Naive thymus-derived CD8-positive, alpha-beta T cell (primary cell): Measurements from ENCODE around the gene GPR135. TPM values are rescaled to one million over a fixed set of nuclear protein-coding genes. Genes with fewer than 3 reads are reported as not detected.

Experiments
- ATAC-seq, 2 donors: fragments of 150-1000 bp; cut with Tn5 transposase in 1 of 2; sonication (Bioruptor Pico), chemical (Tn5 transposase) in 1 of 2; 1 replicate in 1 of 2; 2 replicates in 1 of 2; pipeline ENCODE4 v1.10.0; 2021; ENCODE audit warnings: mild to moderate bottlenecking in 2 of 2, moderate library complexity in 2 of 2
- POLR2A ChIA-PET: fragments of 350-600 bp; sonication (Branson Sonifier 250); formaldehyde crosslinking; loops from one replicate; lab custom pipeline; 2021; ENCODE audit warnings: antibody characterized with exemption; lab: Charles Lee
- DNase-seq, 10 donors: peaks; one replicate each; pipeline versions ENCODE4 v3.0.0 to v3.0.0-alpha.2; 2020 to 2022
- H3K27ac Mint-ChIP-seq, 10 donors: one replicate each; pipeline ENCODE4 v1.8.0; 2020 to 2022; ENCODE audit warnings: mild to moderate bottlenecking in 10 of 10, mixed read lengths in 10 of 10, moderate library complexity in 4 of 10, inconsistent platforms in 1 of 10
- H3K27me3 Mint-ChIP-seq, 5 donors: one replicate each; pipeline ENCODE4 v1.8.0; 2021 to 2022; ENCODE audit warnings: mixed read lengths in 5 of 5
- H3K36me3 Mint-ChIP-seq, 3 donors: one replicate each; pipeline ENCODE4 v1.8.0; 2020 to 2022; ENCODE audit warnings: mixed read lengths in 3 of 3, mild to moderate bottlenecking in 2 of 3, inconsistent platforms in 1 of 3
- H3K4me1 Mint-ChIP-seq, 4 donors: one replicate each; pipeline ENCODE4 v1.8.0; 2021 to 2022; ENCODE audit warnings: mixed read lengths in 4 of 4
- H3K4me3 Mint-ChIP-seq, 10 donors: one replicate each; pipeline ENCODE4 v1.8.0; 2020 to 2022; ENCODE audit warnings: mild to moderate bottlenecking in 10 of 10, mixed read lengths in 10 of 10, moderate library complexity in 6 of 10, inconsistent platforms in 1 of 10
- H3K9me3 Mint-ChIP-seq, 9 donors: one replicate each; pipeline ENCODE4 v1.8.0; 2020 to 2022; ENCODE audit warnings: mixed read lengths in 9 of 9, mild to moderate bottlenecking in 3 of 9, inconsistent platforms in 1 of 9, moderate library complexity in 1 of 9
- polyA plus RNA-seq, 3 donors: library from polyadenylated mRNA; unstranded; fragments of 300-500 nt; fragmentation: Illumina TruSeq; gene quantifications; one replicate each; pipeline ENCODE4 v1.2.3, GENCODE V29; 2021
- total RNA-seq, 8 experiments: library from RNA in 2 of 8; stranded (reverse) in 2 of 8; gene quantifications; one replicate each; pipeline ENCODE4 v1.2.3 and lab custom pipeline; 2021 to 2026

GPR135 gene, protein sequence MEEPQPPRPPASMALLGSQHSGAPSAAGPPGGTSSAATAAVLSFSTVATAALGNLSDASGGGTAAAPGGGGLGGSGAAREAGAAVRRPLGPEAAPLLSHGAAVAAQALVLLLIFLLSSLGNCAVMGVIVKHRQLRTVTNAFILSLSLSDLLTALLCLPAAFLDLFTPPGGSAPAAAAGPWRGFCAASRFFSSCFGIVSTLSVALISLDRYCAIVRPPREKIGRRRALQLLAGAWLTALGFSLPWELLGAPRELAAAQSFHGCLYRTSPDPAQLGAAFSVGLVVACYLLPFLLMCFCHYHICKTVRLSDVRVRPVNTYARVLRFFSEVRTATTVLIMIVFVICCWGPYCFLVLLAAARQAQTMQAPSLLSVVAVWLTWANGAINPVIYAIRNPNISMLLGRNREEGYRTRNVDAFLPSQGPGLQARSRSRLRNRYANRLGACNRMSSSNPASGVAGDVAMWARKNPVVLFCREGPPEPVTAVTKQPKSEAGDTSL
- 1 to 10 TPM; 1.7 to 2.0 TPM for total RNA-seq
- under 1 TPM in 1 of 3 donors, not detected in 2; 0.16 TPM for polyA plus RNA-seq
- 1.3 to 3.4 (median 2.7) reads per million in 6 experiments for total RNA-seq (lab: John Stamatoyannopoulos, UW)

DNA sequence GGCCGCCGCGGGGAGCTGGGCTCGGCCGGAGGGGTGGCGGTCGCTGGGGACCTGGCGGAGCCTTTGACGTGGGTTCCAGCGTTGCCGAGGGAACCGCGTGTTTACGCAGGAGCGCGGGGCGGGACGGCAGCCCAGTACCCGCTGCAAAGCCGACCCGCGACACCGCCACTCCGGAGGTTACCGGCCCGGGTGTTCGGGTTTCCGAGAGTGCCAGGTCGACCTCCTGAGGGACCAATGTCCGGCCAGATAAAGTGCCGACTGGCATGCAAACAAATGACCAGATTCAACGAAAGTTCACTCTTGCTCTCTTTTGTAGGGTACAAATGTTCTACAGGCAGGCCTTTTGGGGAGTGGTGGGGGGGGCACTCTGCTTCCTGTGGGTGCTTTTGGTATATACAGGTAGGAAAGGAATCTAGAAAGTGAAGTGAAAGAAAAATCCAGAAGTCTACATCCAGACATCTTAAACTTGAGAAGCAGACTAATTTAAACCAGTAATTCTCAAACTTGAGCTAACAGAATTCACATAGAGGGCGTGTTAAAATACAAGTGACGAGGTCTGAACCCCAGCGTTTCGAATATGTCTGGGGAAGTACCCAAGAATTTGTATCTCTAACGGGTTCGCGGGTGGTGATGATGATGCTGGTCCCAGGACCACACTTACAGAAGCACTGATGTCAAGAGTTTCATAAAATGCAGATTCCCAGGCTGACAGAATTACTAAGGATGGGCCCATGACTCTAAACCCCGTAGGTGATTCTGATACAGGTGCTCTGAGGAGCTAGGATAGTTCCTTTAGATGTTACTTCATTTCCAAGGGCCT, at the start of gene GPR135:
TSS of gene GPR135 (minus strand) at position 65 of the 820 bp plus-strand sequence. CDS start 154 bp downstream, outside the sequence.
- Mint-ChIP-seq H3K27ac (peak within 1 kb of the TSS; percentile 55 to 94 (median 83)), H3K27me3 (peaks cover 0 to 4% (median 0%) of the 10 kb centered on the region in 5 donors), H3K4me3 (peak within 1 kb of the TSS; percentile 82 to 94 (median 92)), H3K36me3 (no peaks in the 10 kb centered on the region), H3K9me3 (no peaks in the 10 kb centered on the region), H3K4me1 (peaks cover 6 to 14% (median 10%) of the 10 kb centered on the region in 4 donors)
- DNase-seq = peak in 9 of 10 donors; percentile 11 to 71 (median 48)
- POLR2A ChIA-PET = interaction anchor here (0.8 to 3.1 kb wide), 2 partner anchors 18 to 784 kb away, joined by 3 to 20 read pairs; partner anchors contain the start of genes JKAMP, L3HYPDH and PPM1A
- peak; percentile 58 to 64 for ATAC-seq

DNA sequence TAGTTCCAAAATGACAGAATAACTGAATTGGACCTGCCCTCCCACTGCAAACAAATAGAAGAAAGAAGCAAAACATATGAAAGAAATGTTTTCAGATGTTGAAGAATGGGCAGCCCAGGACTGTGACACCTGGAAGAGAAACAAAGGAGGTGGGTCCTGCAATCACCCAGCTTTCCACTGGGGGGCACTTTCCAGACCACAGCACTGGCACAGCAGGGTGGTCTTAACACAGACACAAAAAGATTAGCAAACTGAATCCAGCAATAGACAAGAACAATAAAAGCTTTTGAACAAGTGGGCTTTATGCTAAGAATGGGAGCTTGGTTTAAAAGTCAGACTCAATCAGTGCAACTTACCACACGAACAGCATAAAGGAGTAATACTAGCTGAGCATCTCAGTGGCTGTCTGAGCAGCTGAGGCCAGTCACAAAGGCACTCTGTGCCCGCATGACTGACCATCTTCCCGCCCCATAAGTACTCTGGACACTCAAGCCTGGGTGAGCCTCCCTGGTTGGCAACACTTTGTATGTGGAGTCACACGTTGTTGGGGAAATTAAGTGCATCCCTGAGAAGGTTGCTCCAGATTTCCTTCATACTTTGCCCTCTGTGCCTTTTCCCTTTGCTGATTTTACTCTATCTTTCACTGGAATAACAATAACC, 46.9 kb upstream of the GPR135 start:
- ATAC-seq (peak in 1 of 2 donors; percentile 42), DNase-seq (peak in 1 of 10 donors; percentile 12)
- H3K27ac Mint-ChIP-seq = no peak overlapping the region

DNA sequence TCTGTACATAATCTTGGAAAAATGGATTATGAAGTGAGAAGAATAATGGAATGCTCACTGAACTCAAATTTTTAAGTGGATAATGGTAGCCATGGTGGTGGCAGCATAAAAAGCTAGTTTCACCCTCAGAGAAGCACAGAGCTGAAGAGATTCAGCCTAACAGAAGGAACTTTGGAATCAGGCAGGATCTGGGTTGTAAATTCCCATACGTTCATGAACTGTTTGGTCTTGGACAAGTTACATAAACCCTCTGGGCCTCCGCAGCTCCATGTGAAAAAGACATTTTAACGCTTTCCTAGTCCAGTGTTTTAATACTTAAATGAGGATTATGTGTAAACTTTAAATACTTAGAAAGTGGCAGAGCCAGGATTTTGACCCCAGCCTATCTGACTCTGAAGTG, 45.8 kb upstream of the GPR135 start:
- POLR2A ChIA-PET = no interaction called here
- Mint-ChIP-seq H3K9me3 (peaks cover 0 to 1% (median 0%) of the 10 kb centered on the region in 9 donors), H3K36me3 (peaks cover 0 to 2% (median 0%) of the 10 kb centered on the region in 3 donors), H3K27ac (peak overlapping the region in 1 of 10 donors; percentile 44), H3K4me1 (peaks cover 0 to 2% (median 0%) of the 10 kb centered on the region in 4 donors), H3K27me3 (peaks cover 6 to 41% (median 12%) of the 10 kb centered on the region in 5 donors), H3K4me3 (no peak overlapping the region)
- no peak for DNase-seq
- ATAC-seq = no peak

More for the DNA sequence above, 46.9 kb upstream of the GPR135 start:
- POLR2A ChIA-PET = interaction anchor here (0.6 kb wide), 1 partner anchor 1742 kb away, joined by 3 read pairs; no protein-coding TSS in a partner anchor
- no peak overlapping the region for H3K4me3 Mint-ChIP-seq
- H3K27me3 Mint-ChIP-seq = peaks cover 6 to 47% (median 17%) of the 10 kb centered on the region in 5 donors
- H3K9me3 Mint-ChIP-seq = peaks cover 0 to 5% (median 0%) of the 10 kb centered on the region in 9 donors
- H3K4me1 Mint-ChIP-seq = peaks cover 0 to 2% (median 0%) of the 10 kb centered on the region in 4 donors
- H3K36me3 Mint-ChIP-seq = peaks cover 0 to 2% (median 0%) of the 10 kb centered on the region in 3 donors

DNA sequence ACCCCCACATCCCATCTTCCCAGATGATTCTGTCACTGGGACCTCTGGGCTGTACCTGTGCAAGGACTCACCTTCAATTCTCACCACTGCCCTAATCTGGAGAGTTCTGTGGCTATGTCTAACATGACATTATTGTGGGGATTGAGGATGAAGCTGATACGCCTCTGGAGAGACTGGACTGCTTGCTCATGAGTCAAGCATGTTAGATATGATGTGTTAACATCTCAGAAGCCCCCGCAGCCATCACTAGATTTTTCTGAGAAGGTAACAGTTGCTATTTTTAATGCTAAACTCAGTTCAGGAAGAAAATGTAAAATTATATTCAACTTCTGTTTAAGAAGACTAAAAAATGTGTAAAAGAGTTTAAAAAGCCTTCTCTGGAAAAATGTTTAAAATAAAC, 44.8 kb upstream of the GPR135 start:
- DNase-seq = no peak
- H3K9me3 Mint-ChIP-seq = peaks cover 0 to 1% (median 0%) of the 10 kb centered on the region in 9 donors
- ATAC-seq = no peak
- peak overlapping the region in 1 of 10 donors; percentile 10 for H3K27ac Mint-ChIP-seq
- H3K4me3 Mint-ChIP-seq = no peak overlapping the region
- H3K36me3 Mint-ChIP-seq = peaks cover 0 to 2% (median 0%) of the 10 kb centered on the region in 3 donors
- POLR2A ChIA-PET = no interaction called here
- peaks cover 6 to 37% (median 9%) of the 10 kb centered on the region in 5 donors for H3K27me3 Mint-ChIP-seq
- peaks cover 0 to 2% (median under 1%) of the 10 kb centered on the region in 4 donors for H3K4me1 Mint-ChIP-seq

DNA sequence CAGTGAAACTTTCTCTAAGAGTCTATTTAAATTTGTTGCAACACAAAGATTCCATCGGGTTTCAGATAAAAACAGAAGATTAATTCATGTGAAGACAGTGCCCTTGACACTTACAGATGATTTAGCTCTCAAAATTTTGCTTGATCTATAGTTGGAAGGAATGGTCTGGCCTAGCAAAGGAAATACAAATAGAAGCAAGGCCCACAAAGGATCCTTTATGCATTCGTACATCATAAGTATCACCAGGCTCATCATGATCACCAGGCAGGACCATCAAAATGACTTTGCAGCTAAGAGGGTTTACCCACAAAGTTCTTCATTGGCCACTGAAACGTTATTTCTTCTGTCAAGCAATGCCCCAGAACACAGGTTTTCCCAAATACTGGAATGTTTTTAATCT, 43.9 kb upstream of the GPR135 start:
- POLR2A ChIA-PET = no interaction called here
- H3K36me3 Mint-ChIP-seq = peaks cover 0 to 5% (median 2%) of the 10 kb centered on the region in 3 donors
- no peak overlapping the region for H3K4me3 Mint-ChIP-seq
- no peak for ATAC-seq
- peaks cover 0 to 1% (median 0%) of the 10 kb centered on the region in 9 donors for H3K9me3 Mint-ChIP-seq
- H3K27ac Mint-ChIP-seq = no peak overlapping the region
- peaks cover 1 to 10% (median 7%) of the 10 kb centered on the region in 4 donors for H3K4me1 Mint-ChIP-seq
- DNase-seq = no peak
- peaks cover 6 to 30% (median 9%) of the 10 kb centered on the region in 5 donors for H3K27me3 Mint-ChIP-seq

DNA sequence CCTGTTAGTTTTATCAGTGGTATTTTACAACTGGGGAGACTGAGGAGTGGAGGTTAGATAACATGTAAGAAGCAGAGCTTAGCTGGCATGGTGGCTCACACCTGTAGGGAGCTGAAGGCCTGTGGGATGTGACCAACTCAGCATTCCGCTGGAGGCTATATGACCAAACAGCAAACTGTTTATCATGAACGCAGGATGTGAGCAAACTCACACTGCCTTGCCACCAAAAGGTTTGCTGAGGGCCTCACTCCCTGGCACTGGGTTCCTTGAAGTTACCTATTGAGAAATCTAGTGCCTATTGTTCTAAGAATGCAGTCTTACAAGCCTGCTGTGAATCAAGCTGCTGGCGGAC, 42.5 kb upstream of the GPR135 start:
- ATAC-seq (no peak), DNase-seq (no peak)
- Mint-ChIP-seq H3K27ac (peak overlapping the region in 3 of 10 donors; percentile 27 to 47 (median 30)), H3K27me3 (peaks cover 2 to 21% (median 9%) of the 10 kb centered on the region in 5 donors), H3K36me3 (peaks cover 0 to 9% (median 0%) of the 10 kb centered on the region in 3 donors), H3K4me3 (no peak overlapping the region), H3K9me3 (peaks cover 0 to 1% (median 0%) of the 10 kb centered on the region in 9 donors), H3K4me1 (peaks cover 1 to 11% (median 8%) of the 10 kb centered on the region in 4 donors)
- POLR2A ChIA-PET = interaction anchor here (0.6 kb wide), 1 partner anchor 657 kb away, joined by 3 read pairs; the partner anchor contains the start of gene DHRS7

DNA sequence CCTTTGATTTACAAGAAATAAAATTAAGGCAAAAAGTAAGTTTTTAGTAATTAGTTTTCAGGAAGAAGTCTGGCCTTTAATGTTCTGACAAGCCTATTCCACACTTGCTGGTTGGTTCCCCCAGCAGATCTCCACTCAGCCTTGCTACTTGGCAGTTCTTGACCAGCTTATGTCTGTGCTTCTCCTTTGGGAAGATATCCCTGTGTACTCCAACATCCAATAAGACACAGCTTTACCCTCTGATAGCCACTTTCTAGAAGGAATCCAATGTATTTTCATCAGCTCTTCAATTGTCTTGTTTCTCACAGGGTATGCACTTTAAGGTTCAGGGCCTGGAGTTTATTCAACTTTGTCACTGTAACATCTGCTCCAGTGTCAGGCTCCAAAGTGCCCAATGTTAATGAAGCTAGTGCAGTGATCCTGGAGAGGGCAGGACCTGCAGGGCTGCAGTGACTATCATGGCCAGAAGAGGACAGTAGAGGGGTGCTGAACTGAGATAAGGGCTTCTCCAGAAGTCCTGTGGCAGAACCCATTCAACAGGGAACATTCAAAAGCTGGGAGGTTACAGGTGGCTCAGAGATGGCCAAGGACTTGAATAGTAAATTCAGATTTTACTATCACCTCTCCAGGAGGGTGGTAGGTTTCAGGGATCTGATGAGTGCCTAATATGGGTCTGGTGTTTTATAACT, 42.0 kb upstream of the GPR135 start:
- no peak overlapping the region for H3K4me3 Mint-ChIP-seq
- POLR2A ChIA-PET = interaction anchor here (0.6 kb wide), 1 partner anchor 658 kb away, joined by 3 read pairs; the partner anchor contains the start of gene DHRS7
- peak; percentile 8 to 66 (median 28) for DNase-seq
- peak overlapping the region in 3 of 10 donors; percentile 27 to 47 (median 30) for H3K27ac Mint-ChIP-seq
- peaks cover 1 to 11% (median 8%) of the 10 kb centered on the region in 4 donors for H3K4me1 Mint-ChIP-seq
- peak; percentile 65 to 77 for ATAC-seq
- H3K27me3 Mint-ChIP-seq = peaks cover 1 to 19% (median 9%) of the 10 kb centered on the region in 5 donors
- H3K36me3 Mint-ChIP-seq = peaks cover 0 to 13% (median 0%) of the 10 kb centered on the region in 3 donors
- H3K9me3 Mint-ChIP-seq = peaks cover 0 to 1% (median 0%) of the 10 kb centered on the region in 9 donors

DNA sequence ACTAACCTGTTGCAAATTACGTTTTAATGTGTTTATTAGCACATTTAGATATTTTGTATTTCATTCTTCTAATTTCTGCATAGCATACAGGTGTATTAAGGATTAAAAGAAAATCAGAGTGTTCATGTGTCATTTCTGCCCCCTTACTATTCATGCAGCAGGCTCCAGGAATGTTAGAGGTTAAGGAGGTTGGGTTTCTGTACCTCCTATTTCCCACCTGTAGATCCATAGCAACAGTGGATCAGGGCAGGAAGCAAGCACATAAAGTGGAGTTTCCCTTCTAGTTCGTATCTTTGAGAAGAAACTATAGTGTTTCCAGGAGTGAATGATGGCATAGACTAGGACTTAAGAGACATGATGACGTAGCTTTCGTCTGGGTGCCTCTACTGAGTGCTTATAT, 38.1 kb upstream of the GPR135 start:
- Mint-ChIP-seq H3K4me3 (no peak overlapping the region), H3K4me1 (peaks cover 1 to 14% (median 11%) of the 10 kb centered on the region in 4 donors), H3K27ac (no peak overlapping the region), H3K27me3 (peaks cover 0 to 1% (median 0%) of the 10 kb centered on the region in 5 donors), H3K9me3 (no peaks in the 10 kb centered on the region), H3K36me3 (peaks cover 0 to 39% (median 5%) of the 10 kb centered on the region in 3 donors)
- ATAC-seq (no peak), DNase-seq (no peak)
- POLR2A ChIA-PET = interaction anchor here (0.8 to 0.9 kb wide), 2 partner anchors 16 to 19 kb away, joined by 3 to 4 read pairs; partner anchors contain the start of genes JKAMP and L3HYPDH

DNA sequence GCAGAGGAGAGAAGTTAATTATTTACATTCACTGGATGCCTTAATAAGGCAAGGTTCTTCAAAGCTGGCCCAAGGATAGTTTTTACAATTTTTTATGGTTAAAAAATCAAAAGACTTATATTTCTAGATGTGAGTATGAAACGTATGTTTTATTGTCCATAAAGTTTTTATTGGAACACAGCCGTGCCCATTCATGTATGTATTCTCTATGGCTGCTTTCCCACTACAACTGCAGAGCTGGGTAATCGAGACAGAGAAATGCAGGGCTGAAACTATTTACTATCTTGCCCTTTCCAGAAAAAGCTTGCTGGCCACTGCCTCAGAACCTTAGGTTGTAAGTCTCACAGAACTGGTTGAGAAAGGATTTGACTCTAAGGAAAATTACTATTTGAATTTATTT, 35.6 kb upstream of the GPR135 start:
- no peak for DNase-seq
- POLR2A ChIA-PET = no interaction called here
- no peak for ATAC-seq
- Mint-ChIP-seq H3K36me3 (peaks cover 0 to 53% (median 7%) of the 10 kb centered on the region in 3 donors), H3K27me3 (no peaks in the 10 kb centered on the region), H3K4me1 (peaks cover 5 to 20% (median 17%) of the 10 kb centered on the region in 4 donors), H3K9me3 (no peaks in the 10 kb centered on the region), H3K27ac (peak overlapping the region in 1 of 10 donors; percentile 12), H3K4me3 (no peak overlapping the region)

DNA sequence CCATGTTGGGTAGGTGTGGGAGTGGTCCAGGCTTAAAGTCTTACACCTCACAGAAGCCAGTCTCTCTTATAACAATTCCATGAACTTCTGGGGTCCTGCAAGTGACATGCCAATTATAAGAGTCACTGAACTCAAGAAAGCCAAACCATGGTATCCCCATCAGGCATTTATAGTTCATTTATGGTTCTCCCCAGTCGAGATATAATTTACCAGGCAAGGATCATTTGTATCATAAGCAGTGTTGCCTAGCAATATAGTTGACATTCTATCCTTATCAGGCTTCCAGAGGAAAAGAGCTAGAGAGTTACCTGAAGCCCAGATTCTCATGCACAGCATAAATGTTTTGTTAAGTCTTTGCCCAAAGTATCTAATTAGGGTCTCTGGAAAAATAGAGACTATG, 27.2 kb upstream of the GPR135 start:
- Mint-ChIP-seq H3K36me3 (peaks cover 28 to 84% (median 31%) of the 10 kb centered on the region in 3 donors), H3K27me3 (no peaks in the 10 kb centered on the region), H3K27ac (no peak overlapping the region), H3K4me1 (peaks cover 23 to 40% (median 38%) of the 10 kb centered on the region in 4 donors), H3K4me3 (no peak overlapping the region), H3K9me3 (no peaks in the 10 kb centered on the region)
- ATAC-seq (no peak), DNase-seq (no peak)
- POLR2A ChIA-PET = interaction anchor here (0.7 to 1.1 kb wide), 2 partner anchors 29 to 31 kb away, joined by 4 to 5 read pairs; no protein-coding TSS in a partner anchor

DNA sequence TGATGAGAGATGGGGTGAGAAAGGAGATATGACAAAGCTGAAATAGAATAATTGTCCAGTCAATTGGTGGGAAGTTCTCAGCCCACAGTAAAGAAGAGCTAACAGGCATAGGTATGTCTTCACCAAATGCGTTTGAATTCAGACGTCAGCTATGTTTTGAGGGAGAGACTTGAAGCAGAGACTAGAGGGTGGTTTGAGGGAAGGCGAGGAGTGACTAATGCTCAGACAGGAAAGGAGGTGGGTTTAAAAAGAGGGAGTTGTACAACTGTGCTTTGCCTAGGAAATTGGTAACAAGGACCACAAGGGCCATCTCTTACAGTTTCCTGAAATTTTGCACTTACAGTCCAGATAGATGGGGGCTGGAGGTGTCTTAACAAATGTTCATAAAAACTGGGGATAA, 25.6 kb upstream of the GPR135 start:
- Mint-ChIP-seq H3K4me1 (peaks cover 22 to 48% (median 40%) of the 10 kb centered on the region in 4 donors), H3K9me3 (no peaks in the 10 kb centered on the region), H3K4me3 (no peak overlapping the region), H3K36me3 (peaks cover 26 to 75% (median 31%) of the 10 kb centered on the region in 3 donors), H3K27me3 (no peaks in the 10 kb centered on the region), H3K27ac (no peak overlapping the region)
- POLR2A ChIA-PET = no interaction called here
- no peak for ATAC-seq
- no peak for DNase-seq
